Endothelial cell of umbilical vein (primary cell): Measurements from ENCODE around the gene ITPKB. TPM values are rescaled to one million over a fixed set of nuclear protein-coding genes. Genes with fewer than 3 reads are reported as not detected.
A peak's percentile ranks its signal among the peaks of the same experiment; 100 is the strongest.

Experiments
- BruUV-seq: library from RNA; stranded (reverse); fragments of 400-500 nt; replicated peaks from 2 replicates; lab custom pipeline; 2021; lab: Mats Ljungman, UMichigan
- CTCF ChIA-PET: fragments of 300-600, 350-600 bp; sonication (Branson Sonifier 250); formaldehyde crosslinking; loops from one replicate; lab custom pipeline; 2021; ENCODE audit warnings: antibody characterized with exemption, inconsistent platforms; lab: Charles Lee
- POLR2A ChIA-PET: fragments of 300-600, 350-600 bp; sonication (Branson Sonifier 250); formaldehyde crosslinking; loops from one replicate; lab custom pipeline; 2021; ENCODE audit warnings: antibody characterized with exemption, inconsistent platforms; lab: Charles Lee
- DNase-seq: peaks from one replicate; pipeline ENCODE4 v3.0.0-alpha.2; 2011; ENCODE audit warnings: low read depth, low spot score
- FAIRE-seq: peaks from 2 replicates; lab custom pipeline; 2011; peaks lifted over from hg19 to GRCh38; lab: Jason Lieb, UNC
- H2AFZ ChIP-seq: 2 replicates; pipeline ENCODE4 v1.6.0; 2012; ENCODE audit warnings: low read depth, low read length, control low read depth, inconsistent platforms
- H3K27ac ChIP-seq: 2 replicates; pipeline ENCODE4 v1.5.1; 2011; ENCODE audit warnings: low read depth, mild to moderate bottlenecking, control low read depth, low read length, moderate library complexity; ENCODE audit not compliant: insufficient read depth
- H3K27me3 ChIP-seq, 2 experiments: 2 replicates each; pipeline versions ENCODE4 v1.6.0 to v1.6.1; 2011; ENCODE audit warnings: low read length in 2 of 2, mixed read lengths in 1 of 2; ENCODE audit not compliant: control insufficient read depth in 2 of 2, insufficient read depth in 2 of 2
- H3K36me3 ChIP-seq, 2 experiments: 2 replicates in 1 of 2; 3 replicates in 1 of 2; pipeline ENCODE4 v1.5.1; 2011; ENCODE audit warnings: low read length in 2 of 2, mild to moderate bottlenecking in 1 of 2, moderate library complexity in 1 of 2; ENCODE audit not compliant: control insufficient read depth in 2 of 2, insufficient read depth in 2 of 2; ENCODE audit errors: extremely low read depth in 1 of 2
- H3K4me1 ChIP-seq: 3 replicates; pipeline ENCODE4 v1.5.1; 2011; ENCODE audit warnings: mild to moderate bottlenecking, low read length; ENCODE audit not compliant: control insufficient read depth, insufficient read depth; ENCODE audit errors: extremely low read depth
- H3K4me2 ChIP-seq: 2 replicates; pipeline ENCODE4 v1.6.1; 2011; ENCODE audit warnings: low read length, control low read depth, mixed read lengths; ENCODE audit not compliant: insufficient read depth
- H3K4me3 ChIP-seq, 3 experiments: fragments of 200-600 bp in 1 of 3; sonication (generic), shearing (Covaris generic) in 1 of 3; replicated peaks in 1 of 3; 2 replicates each; pipeline ENCODE4 v1.5.1; 2011 to 2016; ENCODE audit warnings: control low read depth in 3 of 3, low read length in 3 of 3, mild to moderate bottlenecking in 2 of 3, inconsistent platforms in 1 of 3, low read depth in 1 of 3, moderate library complexity in 1 of 3; ENCODE audit not compliant: insufficient read depth in 1 of 3
- H3K79me2 ChIP-seq: 2 replicates; pipeline ENCODE4 v1.6.0; 2012; ENCODE audit warnings: low read length, inconsistent platforms; ENCODE audit not compliant: control insufficient read depth, insufficient read depth
- H3K9ac ChIP-seq: replicated peaks from 2 replicates; pipeline ENCODE3; 2011; ENCODE audit warnings: low read length, control low read depth; ENCODE audit not compliant: insufficient read depth; ENCODE audit errors: extremely low read depth
- H3K9me1 ChIP-seq: replicated peaks from 3 replicates; pipeline ENCODE4 v1.6.0; 2011; ENCODE audit warnings: mild to moderate bottlenecking, low read length; ENCODE audit not compliant: control insufficient read depth, insufficient read depth; ENCODE audit errors: extremely low read depth
- H3K9me3 ChIP-seq: replicated peaks from 2 replicates; pipeline ENCODE4 v1.5.1; 2012; ENCODE audit warnings: low read length, inconsistent platforms; ENCODE audit not compliant: control insufficient read depth, insufficient read depth
- H4K20me1 ChIP-seq: replicated peaks from 2 replicates; pipeline ENCODE3; 2011; ENCODE audit warnings: mild to moderate bottlenecking, low read length; ENCODE audit not compliant: control insufficient read depth, insufficient read depth; ENCODE audit errors: extremely low read depth
- CTCF ChIP-seq, 2 donors: IDR thresholded peaks; 1 replicate in 1 of 2; 2 replicates in 1 of 2; pipeline ENCODE4 v1.5.1; 2011; ENCODE audit warnings: low read length in 2 of 2, mild to moderate bottlenecking in 2 of 2, moderate library complexity in 2 of 2, control low read depth in 1 of 2, inconsistent platforms in 1 of 2, low read depth in 1 of 2; ENCODE audit not compliant: insufficient read depth in 1 of 2; ENCODE audit errors: extremely low read depth in 1 of 2
- EZH2 ChIP-seq: IDR thresholded peaks from 2 replicates; pipeline ENCODE4 v1.6.1; 2012; ENCODE audit warnings: borderline replicate concordance, low read depth, mild to moderate bottlenecking, moderate library complexity, low read length, inconsistent platforms; ENCODE audit not compliant: severe bottlenecking
- FOS ChIP-seq: IDR thresholded peaks from 2 replicates; pipeline ENCODE4 v1.6.1; 2011; ENCODE audit warnings: mild to moderate bottlenecking, low read length, moderate library complexity, borderline replicate concordance; ENCODE audit not compliant: insufficient read depth
- GATA2 ChIP-seq: IDR thresholded peaks from 2 replicates; pipeline ENCODE4 v1.7.0; 2011; ENCODE audit warnings: low read depth, mild to moderate bottlenecking, moderate library complexity, mixed read lengths, low read length; ENCODE audit not compliant: insufficient read length, insufficient read depth
- JUN ChIP-seq: IDR thresholded peaks from 2 replicates; pipeline ENCODE4 v1.6.1; 2011; ENCODE audit warnings: borderline replicate concordance, low read depth; ENCODE audit not compliant: insufficient read length, insufficient read depth
- MAX ChIP-seq: IDR thresholded peaks from 2 replicates; pipeline ENCODE4 v1.6.1; 2011; ENCODE audit not compliant: insufficient read depth, insufficient read length
- MYC ChIP-seq: IDR thresholded peaks from one replicate; pipeline ENCODE4 v1.6.1; 2011; ENCODE audit warnings: mild to moderate bottlenecking, low read depth, low read length
- POLR2A ChIP-seq: IDR thresholded peaks from 2 replicates; pipeline ENCODE4 v1.6.1; 2012; ENCODE audit warnings: low read depth, mild to moderate bottlenecking, control low read depth, low read length
- POLR2AphosphoS5 ChIP-seq: IDR thresholded peaks from 2 replicates; pipeline ENCODE4 v1.6.1; 2012; ENCODE audit warnings: low read depth, mild to moderate bottlenecking, control low read depth, low read length, moderate library complexity; ENCODE audit not compliant: insufficient read depth
- dilution Hi-C: fragments of 300-500 bp; cut with MboI; formaldehyde crosslinking; loops from one replicate; pipeline ENCODE4 v1.15.0; 2019; ENCODE audit warnings: low sequenced_read_pairs; ENCODE audit not compliant: extremely low pct_ligation_motif_present
- intact Hi-C: fragments of 100-400 bp; cut with micrococcal nuclease; formaldehyde crosslinking; loops from one replicate; pipeline ENCODE4 v1.10.0; 2022
- polyA plus RNA-seq, 4 experiments: library from polyadenylated mRNA; depleted of rRNA in 3 of 4; stranded (reverse) in 3 of 4; unstranded in 1 of 4; fragments of >200 nt; gene quantifications; 2 replicates each; pipeline versions ENCODE4 v1.2.1 to v1.2.3, GENCODE V29; 2011 to 2012; ENCODE audit warnings: missing spikeins in 1 of 4
- total RNA-seq: library from RNA; stranded (reverse); gene quantifications from 2 replicates; pipeline ENCODE4 v1.2.3, GENCODE V29; 2021

Gene ITPKB
- total and polyA plus RNA-seq, 2 donors (not counting 3 experiments of a cell fraction or from before 2014, with no cell fraction given), result 7.7 to 34.8 TPM

GRCh38 chr1:226784081-226785049 is 45.3 kb upstream of the ITPKB start:
- no peaks in the 10 kb centered on the region for H3K79me2 ChIP-seq
- peak; percentile 66 for DNase-seq
- no peak overlapping the region for H3K4me2 ChIP-seq
- dilution Hi-C loops (no loop called here), intact Hi-C loops (no loop called here)
- FAIRE-seq, result peak; percentile 93
- TF ChIP-seq FOS, result peak; percentile 75
- TF ChIP-seq POLR2AphosphoS5, result no peak
- TF ChIP-seq JUN, result peak; percentile 36
- no peaks in the 10 kb centered on the region for H4K20me1 ChIP-seq
- H3K4me1 ChIP-seq, result peaks cover 8% of the 10 kb centered on the region
- CTCF ChIA-PET, result no interaction called here
- BruUV-seq, result no TSS peak
- peak overlapping the region; percentile 19 for H3K27ac ChIP-seq
- no peaks in the 10 kb centered on the region for H3K36me3 ChIP-seq
- POLR2A ChIA-PET, result no interaction called here
- no peak overlapping the region for H3K4me3 ChIP-seq
- no peak overlapping the region for H2AFZ ChIP-seq
- peaks cover 3 to 4% of the 10 kb centered on the region in 2 experiments for H3K27me3 ChIP-seq
- no peaks in the 10 kb centered on the region for H3K9me1 ChIP-seq
- no peak overlapping the region for H3K9ac ChIP-seq
- H3K9me3 ChIP-seq, result no peaks in the 10 kb centered on the region

DNA sequence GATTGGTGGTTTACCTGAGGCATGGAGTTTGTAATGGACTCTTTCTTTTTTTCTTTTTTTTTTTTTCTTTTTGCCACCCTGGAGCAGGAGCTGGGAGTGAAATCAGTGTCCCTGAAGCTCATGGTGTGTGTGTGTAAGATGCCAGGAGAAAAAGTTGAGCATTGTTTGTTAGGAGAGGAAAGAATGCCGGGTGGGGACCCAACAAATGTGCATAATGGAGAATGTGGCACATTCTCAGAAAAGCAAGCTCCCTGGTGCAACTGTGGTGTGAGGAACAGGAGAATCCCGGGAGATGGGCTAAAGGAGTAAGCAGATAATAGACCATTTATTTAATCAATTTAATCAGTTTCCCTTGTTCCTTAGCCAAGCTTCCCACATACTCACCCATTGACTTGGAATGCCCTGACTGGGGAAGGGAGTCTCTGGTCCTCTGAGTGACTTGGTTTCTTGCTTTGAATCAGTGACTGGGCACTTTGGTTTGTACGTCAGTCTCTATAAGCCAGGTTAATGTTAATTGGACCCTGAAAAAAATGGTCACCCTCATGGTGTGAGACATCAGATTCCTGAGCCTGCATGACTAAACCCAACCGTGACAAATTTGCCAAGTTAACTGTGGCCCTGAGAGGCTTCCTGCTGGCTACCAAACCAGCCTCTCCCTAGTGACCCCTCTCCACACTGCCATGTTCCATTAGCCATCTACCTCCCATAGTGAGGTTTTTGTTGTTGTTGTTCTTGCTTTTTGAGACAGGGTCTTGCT is 43.9 kb upstream of the ITPKB start:
- no peak overlapping the region for H3K27ac ChIP-seq
- no TSS peak for BruUV-seq
- H3K9ac ChIP-seq, result no peak overlapping the region
- H4K20me1 ChIP-seq, result no peaks in the 10 kb centered on the region
- H3K4me1 ChIP-seq, result peaks cover 16% of the 10 kb centered on the region
- no peak overlapping the region for H3K4me3 ChIP-seq
- dilution Hi-C loops (no loop called here), intact Hi-C loops (no loop called here)
- TF ChIP-seq JUN (no peak), GATA2 (no peak), CTCF (IDR thresholded peaks at IDR 0.05; ENCODE audit: extremely low read depth in 1 of 2, insufficient read depth in 1 of 2, low read depth in 1 of 2, low read length in 2 of 2) (no peak), FOS (no peak), POLR2AphosphoS5 (no peak), MYC (no peak), EZH2 (no peak), POLR2A (no peak), MAX (no peak)
- no peak for FAIRE-seq
- H3K27me3 ChIP-seq, result peaks cover 0 to 4% of the 10 kb centered on the region in 2 experiments
- H3K9me3 ChIP-seq, result no peaks in the 10 kb centered on the region
- no peak for DNase-seq
- H3K4me2 ChIP-seq, result no peak overlapping the region
- no peaks in the 10 kb centered on the region for H3K9me1 ChIP-seq
- ChIA-PET CTCF (no interaction called here), POLR2A (no interaction called here)
- no peaks in the 10 kb centered on the region for H3K36me3 ChIP-seq
- H3K79me2 ChIP-seq, result no peaks in the 10 kb centered on the region
- no peak overlapping the region for H2AFZ ChIP-seq
